Measurements from ENCODE around the gene SMIM28. TPM values are rescaled to one million over a fixed set of nuclear protein-coding genes. Genes with fewer than 3 reads are reported as not detected.
"Not testable (repeated sequence)": the region's sequence is repeated elsewhere in the genome, so short reads cannot be mapped to it uniquely, and the experiment has no call there.

SMIM28 gene
- total RNA-seq, 4 donors from 2014 or later: not detected

GRCh38 chr6:138420356-138420755 is 42.7 kb downstream of the SMIM28 start:
- no peak for DNase-seq
- H3K36me3 ChIP-seq: peaks cover 0 to 23% (median 0%) of the 10 kb centered on the region in 3 donors
- H3K4me1 ChIP-seq: no peaks in the 10 kb centered on the region
- no peaks in the 10 kb centered on the region for H3K27me3 ChIP-seq
- no peak for TF ChIP-seq POLR2A (IDR thresholded peaks at IDR 0.05)
- TF ChIP-seq CTCF (IDR thresholded peaks at IDR 0.05): no peak
- H3K9me3 ChIP-seq: no peaks in the 10 kb centered on the region
- H3K4me3 ChIP-seq: no peak overlapping the region
- H3K27ac ChIP-seq: no peak overlapping the region

DNA sequence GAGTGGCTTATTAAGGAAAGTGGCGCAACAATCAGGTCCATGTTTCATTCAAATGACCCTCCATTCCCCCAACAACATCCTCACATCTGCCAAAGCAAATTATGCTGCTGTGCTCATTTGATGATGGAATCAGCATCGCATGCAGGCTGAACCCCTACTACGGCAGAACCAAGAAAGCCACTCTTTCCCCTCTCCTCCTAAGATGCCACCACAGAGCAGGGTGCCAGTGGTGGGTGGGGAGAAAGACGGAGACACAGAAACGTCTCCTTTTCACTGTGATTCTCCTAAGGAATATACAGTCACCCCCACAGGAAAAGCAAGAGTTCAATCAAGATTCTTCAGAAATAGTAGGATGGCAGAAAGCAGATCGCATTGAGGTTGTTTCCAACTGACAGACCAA is 43.4 kb downstream of the SMIM28 start:
- no peak for DNase-seq
- TF ChIP-seq POLR2A (IDR thresholded peaks at IDR 0.05): no peak
- TF ChIP-seq CTCF (IDR thresholded peaks at IDR 0.05): no peak
- Histone ChIP-seq H3K36me3 (peaks cover 0 to 29% (median 0%) of the 10 kb centered on the region in 3 donors), H3K27ac (no peak overlapping the region), H3K4me3 (no peak overlapping the region), H3K9me3 (no peaks in the 10 kb centered on the region), H3K27me3 (no peaks in the 10 kb centered on the region), H3K4me1 (no peaks in the 10 kb centered on the region)

- DNase-seq: no peak
- no peak for TF ChIP-seq CTCF (IDR thresholded peaks at IDR 0.05)
- TF ChIP-seq POLR2A (IDR thresholded peaks at IDR 0.05): no peak
Observed at GRCh38 chr6:138421608-138422007, 43.9 kb downstream of the SMIM28 start.

GRCh38 chr6:138422861-138423260 is 45.2 kb downstream of the SMIM28 start:
- TF ChIP-seq POLR2A (IDR thresholded peaks at IDR 0.05) (no peak), CTCF (IDR thresholded peaks at IDR 0.05) (no peak)
- Histone ChIP-seq H3K4me3 (no peak overlapping the region), H3K4me1 (no peaks in the 10 kb centered on the region), H3K36me3 (peaks cover 0 to 40% (median 0%) of the 10 kb centered on the region in 3 donors), H3K27ac (no peak overlapping the region), H3K27me3 (no peaks in the 10 kb centered on the region), H3K9me3 (no peaks in the 10 kb centered on the region)
- no peak for DNase-seq

More at GRCh38 chr6:138421608-138422007, 43.9 kb downstream of the SMIM28 start:
- peaks cover 0 to 33% (median 0%) of the 10 kb centered on the region in 3 donors for H3K36me3 ChIP-seq
- H3K4me1 ChIP-seq: no peaks in the 10 kb centered on the region
- no peaks in the 10 kb centered on the region for H3K9me3 ChIP-seq
- H3K27me3 ChIP-seq: no peaks in the 10 kb centered on the region
- H3K27ac ChIP-seq: no peak overlapping the region
- H3K4me3 ChIP-seq: no peak overlapping the region

DNA sequence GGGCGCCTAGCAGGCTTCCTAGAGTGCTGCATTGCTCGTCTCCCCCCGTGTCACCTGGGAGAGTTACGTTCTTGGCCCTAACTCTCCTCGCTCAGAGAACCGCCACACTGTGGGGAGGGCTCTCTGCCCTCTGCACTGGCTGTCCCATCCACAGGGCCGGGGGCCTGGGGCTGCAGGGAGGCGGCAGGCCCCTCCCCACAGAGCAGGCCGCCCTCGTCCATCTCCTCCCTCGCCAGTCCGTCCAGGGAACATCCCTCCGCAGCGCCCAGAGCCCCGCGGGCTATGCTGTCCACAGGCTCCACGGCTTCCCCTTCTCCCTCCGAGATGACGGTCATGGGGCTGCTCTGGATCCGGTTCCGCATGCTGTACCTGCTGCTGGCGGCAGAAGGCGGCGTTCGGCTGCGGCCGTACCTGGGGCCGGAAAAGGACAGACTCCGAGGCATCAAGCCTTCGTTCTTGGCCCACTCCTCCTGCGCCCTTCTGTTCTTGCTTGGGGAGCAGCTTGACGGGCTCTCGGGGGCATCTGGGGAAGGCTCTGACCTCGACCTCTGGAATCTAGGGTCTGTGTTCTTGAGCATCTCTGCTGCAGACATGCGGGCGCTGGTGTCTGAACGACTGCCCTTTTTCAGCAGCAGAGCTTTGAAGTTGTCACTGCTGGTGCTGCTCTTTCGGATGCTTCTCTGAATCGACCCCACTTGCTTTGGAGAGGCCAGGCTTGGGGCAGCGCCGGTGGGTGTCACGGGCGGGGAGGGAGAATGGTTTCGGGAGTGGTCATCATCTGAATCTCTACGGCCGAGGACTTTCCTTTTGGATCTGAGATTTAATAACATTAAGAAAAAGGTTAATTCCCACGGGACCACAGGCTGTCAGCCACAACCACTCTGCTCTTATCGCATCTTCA is 46.5 kb downstream of the SMIM28 start:
- Histone ChIP-seq H3K4me3 (no peak overlapping the region), H3K4me1 (peaks cover 0 to 4% (median 0%) of the 10 kb centered on the region in 4 donors), H3K36me3 (peaks cover 0 to 50% (median 0%) of the 10 kb centered on the region in 3 donors), H3K27me3 (no peaks in the 10 kb centered on the region), H3K27ac (no peak overlapping the region), H3K9me3 (no peaks in the 10 kb centered on the region)
- DNase-seq: no peak
- TF ChIP-seq POLR2A (IDR thresholded peaks at IDR 0.05): no peak
- no peak for TF ChIP-seq CTCF (IDR thresholded peaks at IDR 0.05)

GRCh38 chr6:138425256-138425655 is 47.6 kb downstream of the SMIM28 start:
- DNase-seq, H3K4me3 ChIP-seq, H3K4me1 ChIP-seq, H3K27ac ChIP-seq, H3K9me3 ChIP-seq, H3K27me3 ChIP-seq: not testable (repeated sequence)
- peaks cover 0 to 51% (median 0%) of the 10 kb centered on the region in 3 donors for H3K36me3 ChIP-seq

Measured in Peyer's patch (tissue), 4 donors.